ENCODE measurements around the gene TBCE. TPM values are rescaled to one million over a fixed set of nuclear protein-coding genes. Genes with fewer than 3 reads are reported as not detected.

TBCE gene
- total RNA-seq, 4 donors from 2014 or later, result 12.0 to 35.8 (median 17.0) TPM

GRCh38 chr1:235342039-235342438 lies 25.2 kb upstream of the TBCE start:
- TF ChIP-seq POLR2A (IDR thresholded peaks at IDR 0.05), result no peak
- no peak for TF ChIP-seq CTCF (IDR thresholded peaks at IDR 0.05)
- no peak overlapping the region for H3K4me3 ChIP-seq (ENCODE audit: low read depth, poor library complexity, severe bottlenecking)
- DNase-seq (ENCODE audit: low spot score in 2 of 2), result no peak
- WGBS, 2 donors, result 56 to 59% methylated on average over 6 of the region's 6 CpGs
- intact Hi-C loops (cut with DNase I; ENCODE audit: low total_unique reads), result no loop called here

GRCh38 chr1:235342471-235342870 lies 24.8 kb upstream of the TBCE start:
- WGBS, 2 donors, result 88 to 90% methylated on average over 3 of the region's 3 CpGs
- no peak for DNase-seq (ENCODE audit: low spot score in 2 of 2)
- no peak overlapping the region for H3K4me3 ChIP-seq (ENCODE audit: low read depth, poor library complexity, severe bottlenecking)
- intact Hi-C loops (cut with DNase I; ENCODE audit: low total_unique reads), result no loop called here
- no peak for TF ChIP-seq POLR2A (IDR thresholded peaks at IDR 0.05)
- no peak for TF ChIP-seq CTCF (IDR thresholded peaks at IDR 0.05)

DNA sequence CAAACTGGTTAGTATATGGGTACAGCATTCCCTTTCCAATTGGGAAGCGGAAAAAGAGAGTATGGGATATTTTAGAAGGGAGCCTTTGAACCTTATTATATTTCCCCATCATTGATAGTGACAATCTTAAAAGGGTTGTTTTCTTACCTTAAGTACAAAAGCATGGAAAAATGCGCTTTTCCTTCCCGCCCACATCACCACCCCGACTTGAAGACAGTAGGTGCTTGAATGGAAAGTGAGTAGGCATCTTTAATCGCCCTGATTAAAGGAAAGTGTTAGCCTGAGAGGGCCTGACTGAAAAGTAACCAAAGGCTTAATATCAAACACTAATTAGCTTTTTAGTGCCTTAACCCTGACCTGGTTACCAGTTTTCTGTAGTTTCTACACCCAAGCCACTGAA lies 23.5 kb upstream of the TBCE start:
- intact Hi-C loops (cut with DNase I; ENCODE audit: low total_unique reads), result no loop called here
- H3K4me3 ChIP-seq (ENCODE audit: low read depth, poor library complexity, severe bottlenecking), result no peak overlapping the region
- no peak for DNase-seq (ENCODE audit: low spot score in 2 of 2)
- TF ChIP-seq CTCF (IDR thresholded peaks at IDR 0.05) (no peak), POLR2A (IDR thresholded peaks at IDR 0.05) (no peak)
- WGBS, 2 donors, result 93 to 95% methylated on average over 5 of the region's 5 CpGs

GRCh38 chr1:235351441-235351840 lies 15.8 kb upstream of the TBCE start:
- TF ChIP-seq CTCF (IDR thresholded peaks at IDR 0.05) (no peak), POLR2A (IDR thresholded peaks at IDR 0.05) (no peak)
- DNase-seq (ENCODE audit: low spot score in 2 of 2), result no peak
- WGBS, 2 donors, result 87% methylated on average over 3 of the region's 3 CpGs
- intact Hi-C loops (cut with DNase I; ENCODE audit: low total_unique reads), result no loop called here
- H3K4me3 ChIP-seq (ENCODE audit: low read depth, poor library complexity, severe bottlenecking), result no peak overlapping the region

DNA sequence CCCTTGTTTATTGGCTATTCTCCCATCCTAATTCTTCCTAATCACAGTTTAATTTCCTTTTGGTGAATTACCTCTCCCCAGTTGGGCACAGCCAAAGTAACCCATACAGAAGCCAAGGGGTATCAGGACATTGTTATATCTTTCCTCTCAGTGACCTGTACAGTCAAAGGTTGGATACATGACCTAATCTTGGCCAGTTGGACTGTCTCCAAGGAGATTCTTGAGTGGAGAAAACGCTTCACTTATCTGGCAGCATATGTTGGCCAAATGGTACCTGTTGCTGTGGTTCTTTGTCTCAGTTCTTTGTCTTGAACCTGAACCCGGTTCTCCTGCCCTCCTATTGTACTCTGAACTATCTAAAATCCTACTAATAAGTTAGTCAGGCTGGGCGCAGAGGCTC lies 15.3 kb upstream of the TBCE start:
- intact Hi-C loops (cut with DNase I; ENCODE audit: low total_unique reads), result no loop called here
- WGBS, 2 donors, result 73 to 75% methylated on average over 3 of the region's 3 CpGs

More for the DNA sequence above, 15.3 kb upstream of the TBCE start:
- DNase-seq (ENCODE audit: low spot score in 2 of 2), result no peak
- no peak for TF ChIP-seq CTCF (IDR thresholded peaks at IDR 0.05)
- TF ChIP-seq POLR2A (IDR thresholded peaks at IDR 0.05), result no peak
- H3K4me3 ChIP-seq (ENCODE audit: low read depth, poor library complexity, severe bottlenecking), result no peak overlapping the region

Measured in lower leg skin (tissue), 4 donors.